NCI-H748 (cell line): ENCODE results near the gene SLC35D3.
"Not testable (repeated sequence)": the region's sequence is repeated elsewhere in the genome, so short reads cannot be mapped to it uniquely, and the experiment has no call there.

Experiments
- DNase-seq: peaks from one replicate; lab custom pipeline; 2025; ENCODE audit not compliant: unreplicated experiment; lab: John Stamatoyannopoulos, UW

The SLC35D3 gene

GRCh38 chr6:136921936-136922684 is at the start of gene SLC35D3:
Gene SLC35D3 (plus strand): TSS chr6:136922301. CDS start chr6:136922429, 128 bp downstream.
- DNase-seq = peak; percentile 76

- peak; percentile 13 for DNase-seq
Measured at GRCh38 chr6:136873748-136874147, 48.4 kb upstream of the SLC35D3 start.

- DNase-seq = not testable (repeated sequence)
Measured at GRCh38 chr6:136876469-136876868, 45.6 kb upstream of the SLC35D3 start.

DNA sequence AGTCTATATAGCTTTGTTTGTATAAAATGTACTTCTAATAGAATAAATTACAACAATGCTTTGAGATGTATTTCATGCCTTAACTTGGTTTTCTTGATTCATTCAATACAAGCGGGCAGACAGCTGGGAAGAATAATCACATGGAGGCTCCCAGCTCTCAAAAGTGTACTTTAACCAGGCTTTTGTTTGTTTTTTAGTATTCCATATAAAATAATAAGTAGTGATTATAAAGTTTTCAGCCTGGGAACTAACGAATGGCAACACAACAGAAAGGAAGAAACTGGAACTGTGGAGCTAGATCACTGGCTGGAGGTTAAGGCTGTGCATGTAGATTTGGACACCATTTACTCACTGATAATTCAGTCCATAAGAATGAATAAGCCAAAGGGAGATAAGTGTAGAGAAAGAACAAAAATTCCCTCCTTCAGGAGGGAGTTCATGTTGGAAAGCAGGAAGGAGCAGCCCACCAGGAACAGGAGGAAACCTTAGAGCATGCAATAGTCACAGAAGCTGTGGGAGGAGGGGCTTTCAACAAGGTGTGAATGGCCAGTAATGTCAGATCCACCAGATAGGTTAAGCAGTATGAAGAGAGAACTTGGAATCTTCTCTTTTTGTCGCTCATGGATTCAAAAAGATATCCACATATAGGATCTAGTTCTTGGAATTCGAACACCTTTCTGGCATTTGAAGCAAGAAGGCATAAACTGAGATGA is 41.2 kb upstream of the SLC35D3 start:
- no peak for DNase-seq

DNA sequence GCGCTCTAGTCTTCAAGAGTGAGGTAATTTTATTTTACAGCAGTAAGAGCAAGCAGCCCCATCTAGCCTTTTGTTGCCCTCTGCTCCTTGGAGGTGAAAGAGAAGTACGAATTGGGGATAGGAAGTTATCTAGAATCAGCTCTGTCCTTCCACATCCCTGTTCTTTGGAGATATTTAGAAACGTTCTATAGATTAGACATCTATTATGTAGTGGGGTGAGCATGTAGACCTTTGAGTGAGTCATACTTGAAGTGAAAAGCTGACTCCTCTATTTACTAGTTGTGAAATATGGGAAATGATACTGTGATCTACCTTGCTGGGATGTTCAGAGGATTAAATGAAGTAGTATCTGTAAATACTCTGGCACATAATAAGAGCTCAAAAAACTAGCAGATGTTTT is 36.0 kb upstream of the SLC35D3 start:
- no peak for DNase-seq

GRCh38 chr6:136887953-136888352 is 34.1 kb upstream of the SLC35D3 start:
- DNase-seq = peak; percentile 70

GRCh38 chr6:136889271-136890193 is 32.6 kb upstream of the SLC35D3 start:
- DNase-seq = peak; percentile 93

GRCh38 chr6:136890194-136890839 is 31.8 kb upstream of the SLC35D3 start:
- DNase-seq = no peak

GRCh38 chr6:136890986-136891385 is 31.1 kb upstream of the SLC35D3 start:
- DNase-seq = no peak

- no peak for DNase-seq
Measured at GRCh38 chr6:136893187-136893586, 28.9 kb upstream of the SLC35D3 start.

DNA sequence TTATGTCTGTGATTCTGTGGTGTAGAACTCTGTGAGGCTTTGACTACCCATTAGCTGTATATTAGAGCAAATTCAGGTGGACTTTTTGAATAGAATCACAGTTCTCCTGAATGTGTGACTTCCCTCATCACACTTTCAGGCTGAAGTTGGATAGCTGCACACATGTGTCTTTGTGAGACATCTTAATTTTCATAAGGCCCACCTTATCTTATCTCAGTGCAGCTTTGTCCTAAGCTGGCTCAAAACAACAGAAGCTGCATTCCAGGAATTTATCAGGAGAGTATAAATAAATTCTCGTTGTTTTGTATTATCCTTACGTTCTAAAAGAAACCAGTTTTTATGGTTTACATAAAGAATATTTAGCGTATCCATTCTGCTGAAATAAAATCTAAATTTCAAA is 26.2 kb upstream of the SLC35D3 start:
- DNase-seq = no peak

GRCh38 chr6:136897071-136897470 is 25.0 kb upstream of the SLC35D3 start:
- peak; percentile 79 for DNase-seq

DNA sequence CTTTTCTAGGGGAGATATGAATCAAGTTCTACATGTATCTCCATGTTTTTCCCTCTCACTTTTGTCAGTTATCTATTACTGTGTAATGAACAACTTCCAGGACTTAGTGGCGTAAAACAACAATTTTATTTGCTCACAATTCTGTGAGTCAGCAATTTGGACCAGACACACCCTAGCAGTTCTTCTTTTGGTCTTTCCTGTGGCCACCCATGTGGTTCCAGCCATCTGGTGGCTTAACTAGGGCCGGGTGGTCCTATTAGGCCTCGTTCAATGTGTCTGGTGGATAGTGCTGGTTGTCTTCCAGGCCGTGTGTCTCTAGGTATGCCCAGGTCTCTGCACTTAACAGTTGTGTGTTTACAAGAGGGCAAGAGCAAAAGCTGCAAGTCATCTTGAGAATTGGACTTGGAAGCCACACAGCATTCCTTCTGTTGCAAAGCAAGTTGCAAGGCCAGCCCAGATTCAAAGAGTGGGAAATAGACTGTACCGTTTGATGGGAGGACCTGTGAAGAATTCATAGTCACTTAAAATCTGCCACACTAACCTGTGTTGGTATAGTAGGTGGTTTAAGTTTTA is 20.8 kb upstream of the SLC35D3 start:
- DNase-seq = no peak

DNA sequence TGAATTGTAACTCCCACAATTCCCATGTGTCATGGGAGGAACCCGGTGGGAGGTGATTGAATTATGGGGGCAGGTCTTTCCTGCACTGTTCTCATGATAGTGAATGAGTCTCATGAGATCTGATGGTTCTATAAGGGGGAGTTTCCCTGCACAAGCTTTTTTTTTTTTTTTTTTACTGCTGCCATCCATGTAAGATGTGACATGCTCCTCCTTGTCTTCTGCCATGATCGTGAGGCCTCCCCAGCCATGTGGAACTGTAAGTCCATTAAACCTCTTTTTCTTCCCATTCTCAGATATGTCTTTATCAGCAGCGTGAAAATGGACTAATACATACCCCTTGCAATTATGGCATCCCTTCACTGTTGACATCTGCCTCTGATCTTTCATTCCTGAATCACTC is 17.6 kb upstream of the SLC35D3 start:
- DNase-seq = not testable (repeated sequence)

- no peak for DNase-seq
Measured at GRCh38 chr6:136914947-136915346, 7.2 kb upstream of the SLC35D3 start.

DNA sequence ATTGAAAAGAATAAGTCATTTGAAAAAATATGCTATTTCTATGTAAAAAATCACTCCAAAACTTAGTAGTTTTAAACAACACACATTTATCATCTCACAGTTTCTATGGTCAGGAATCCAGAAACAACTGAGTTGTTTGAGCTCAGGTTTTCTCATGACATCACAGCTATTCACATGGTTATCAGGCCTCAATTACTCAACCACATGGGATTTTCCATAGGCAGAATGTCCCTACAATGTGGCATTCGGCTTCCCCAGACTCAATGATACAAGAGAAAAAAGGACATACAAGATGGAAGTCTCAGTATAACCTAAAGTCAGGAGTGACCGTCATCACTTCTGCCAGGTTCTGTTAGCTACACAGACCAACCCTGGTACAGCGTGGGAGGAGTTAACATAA is 3.4 kb upstream of the SLC35D3 start:
- no peak for DNase-seq

DNA sequence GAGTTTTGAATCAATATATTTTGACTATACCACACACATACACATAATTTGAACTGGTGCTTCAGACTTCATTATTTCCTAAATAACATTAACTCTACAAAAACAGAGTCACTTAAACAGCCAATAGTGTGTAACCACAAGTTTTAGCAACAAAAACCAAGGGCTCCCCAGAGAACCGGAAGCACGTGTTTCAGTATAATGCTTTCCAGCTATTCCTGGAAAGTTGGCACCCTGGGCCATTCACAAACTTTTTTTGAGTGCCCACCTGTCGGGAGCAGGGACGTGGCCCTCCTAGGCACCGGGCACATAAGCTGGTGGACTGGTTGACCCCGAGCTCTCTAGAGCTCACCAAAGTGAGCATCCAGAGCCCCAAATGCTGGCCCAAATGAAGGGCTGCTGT is 1.9 kb upstream of the SLC35D3 start:
- DNase-seq = no peak

DNA sequence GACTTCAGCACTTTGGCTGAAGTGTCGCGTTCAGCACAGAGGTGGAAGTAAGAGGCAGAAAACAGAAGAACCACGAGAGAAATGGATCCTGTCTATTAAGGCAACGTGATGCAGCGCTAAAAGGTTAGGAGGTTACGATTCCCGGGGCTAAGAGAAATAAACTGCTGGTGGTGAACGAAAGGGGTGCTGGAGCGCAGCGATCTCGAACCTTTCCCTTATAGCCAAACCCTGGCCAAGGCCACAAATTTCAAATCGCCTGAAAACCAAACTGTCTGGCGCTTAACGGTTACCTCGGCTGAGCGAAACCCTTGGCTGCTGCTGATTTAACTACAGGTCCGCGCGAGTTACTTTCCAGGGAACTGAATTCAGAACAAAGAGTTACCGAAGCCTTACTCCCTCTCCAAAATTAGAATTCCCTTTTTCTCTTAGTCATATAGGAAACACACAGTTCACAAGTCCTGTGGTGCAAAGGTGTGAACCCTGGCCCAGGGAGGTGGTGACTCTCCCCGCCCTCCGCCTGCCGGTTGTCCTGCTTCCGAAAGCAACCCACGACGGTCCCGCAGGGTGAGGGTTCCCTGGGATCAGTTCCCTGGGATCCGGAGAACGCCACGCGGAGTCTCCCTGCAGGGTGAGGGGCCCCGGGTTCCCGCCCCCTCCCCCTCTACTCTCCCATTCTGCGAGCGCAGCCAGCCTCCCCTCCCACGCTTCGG is 1.3 kb upstream of the SLC35D3 start:
- peak; percentile 54 for DNase-seq

- peak; percentile 74 for DNase-seq
Measured at GRCh38 chr6:136921381-136921935, 643 bp upstream of the SLC35D3 start.

DNA sequence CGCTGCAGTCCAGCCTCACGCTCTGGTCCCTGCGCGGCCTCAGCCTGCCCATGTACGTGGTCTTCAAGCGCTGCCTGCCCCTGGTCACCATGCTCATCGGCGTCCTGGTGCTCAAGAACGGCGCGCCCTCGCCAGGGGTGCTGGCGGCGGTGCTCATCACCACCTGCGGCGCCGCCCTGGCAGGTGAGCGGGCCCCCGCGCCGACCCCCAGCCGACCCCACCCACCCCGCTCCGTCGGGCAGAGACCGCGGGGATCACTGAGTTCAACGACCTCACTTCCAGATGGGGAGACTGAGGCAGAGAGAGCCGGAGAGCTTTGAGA is 545 bp downstream of the SLC35D3 start:
- DNase-seq = no peak
